Measurements from ENCODE around the gene SCAMP1.

DNA sequence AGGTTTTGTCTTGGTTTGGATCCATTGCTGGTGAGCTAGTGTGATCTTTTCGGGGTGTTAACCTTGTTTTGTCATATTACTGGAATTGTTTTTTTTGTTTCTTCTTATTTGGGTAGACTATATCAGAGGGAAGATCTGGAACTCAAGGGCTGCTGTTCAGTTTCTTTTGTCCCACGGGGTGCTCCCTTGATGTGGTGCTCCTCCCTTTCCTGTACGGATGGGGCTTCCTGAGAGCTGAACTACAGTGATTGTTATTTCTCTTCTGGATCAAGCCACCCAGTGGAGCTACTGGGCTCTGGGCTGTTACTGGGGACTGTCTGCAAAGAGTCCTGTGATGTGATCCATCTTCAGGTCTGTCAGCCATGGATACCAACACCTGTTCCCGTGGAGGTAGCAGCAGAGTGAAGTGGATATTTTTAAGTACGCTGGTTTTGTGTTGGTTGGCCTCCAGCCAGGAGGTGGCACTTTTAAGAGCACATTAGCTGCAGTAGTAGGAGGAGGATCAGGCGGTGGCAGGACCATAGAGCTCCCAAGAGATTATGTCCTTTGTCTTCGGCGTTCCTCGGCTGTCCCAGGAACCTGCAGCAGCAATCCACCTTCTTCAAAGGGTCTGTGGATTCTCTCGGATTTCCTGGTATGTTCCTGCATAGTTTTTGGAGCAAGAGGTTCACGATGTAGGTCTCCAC lies 27.2 kb downstream of the SCAMP1 start:
- TF ChIP-seq EZH2 (IDR thresholded peaks at IDR 0.05; ENCODE audit: insufficient read depth, poor library complexity, severe bottlenecking) (no peak), EZH2phosphoT487 (IDR thresholded peaks at IDR 0.05; ENCODE audit: insufficient read depth, low read depth) (no peak)
